Keratinocyte (primary cell): Measurements from ENCODE around the gene NUP153. TPM values are rescaled to one million over a fixed set of nuclear protein-coding genes. Genes with fewer than 3 reads are reported as not detected.

ENCODE experiments used
- DNase-seq: peaks from one replicate; pipeline ENCODE4 v3.0.0-alpha.2; 2011; ENCODE audit warnings: low read depth, missing footprints, low spot score
- FAIRE-seq: peaks from 2 replicates; lab custom pipeline; 2011; peaks lifted over from hg19 to GRCh38; lab: Jason Lieb, UNC
- H2AFZ ChIP-seq: 2 replicates; pipeline ENCODE4 v1.6.0; 2012; ENCODE audit warnings: low read length, control low read depth, inconsistent platforms; ENCODE audit not compliant: control insufficient read depth
- H3K27ac ChIP-seq: 2 replicates; pipeline ENCODE4 v1.5.1; 2011; ENCODE audit warnings: low read length; ENCODE audit not compliant: control insufficient read depth, insufficient read depth
- H3K27me3 ChIP-seq: 3 replicates; pipeline ENCODE4 v1.6.0; 2011; ENCODE audit warnings: low read length; ENCODE audit not compliant: control insufficient read depth, insufficient read depth; ENCODE audit errors: extremely low read depth
- H3K36me3 ChIP-seq, 2 experiments: 2 replicates in 1 of 2; 3 replicates in 1 of 2; pipeline ENCODE4 v1.5.1; 2011; ENCODE audit warnings: low read length in 2 of 2, mild to moderate bottlenecking in 1 of 2; ENCODE audit not compliant: control insufficient read depth in 2 of 2, insufficient read depth in 2 of 2; ENCODE audit errors: extremely low read depth in 1 of 2
- H3K4me1 ChIP-seq: 3 replicates; pipeline ENCODE4 v1.5.1; 2011; ENCODE audit warnings: low read length; ENCODE audit not compliant: control insufficient read depth, insufficient read depth; ENCODE audit errors: extremely low read depth
- H3K4me2 ChIP-seq: 3 replicates; pipeline ENCODE4 v1.6.0; 2011; ENCODE audit warnings: low read depth, low read length; ENCODE audit not compliant: control insufficient read depth, insufficient read depth; ENCODE audit errors: extremely low read depth
- H3K4me3 ChIP-seq, 3 experiments: fragments of 200-600 bp in 1 of 3; sonication (generic) in 1 of 3; 2 replicates in 2 of 3; 3 replicates in 1 of 3; pipeline ENCODE4 v1.5.1; 2011 to 2016; ENCODE audit warnings: low read length in 3 of 3, mild to moderate bottlenecking in 3 of 3, control low read depth in 2 of 3, inconsistent platforms in 1 of 3, low read depth in 1 of 3, mixed read lengths in 1 of 3, mixed run types in 1 of 3, moderate library complexity in 1 of 3; ENCODE audit not compliant: control insufficient read depth in 2 of 3, insufficient read depth in 2 of 3; ENCODE audit errors: extremely low read depth in 1 of 3
- H3K79me2 ChIP-seq: 2 replicates; pipeline ENCODE4 v1.6.0; 2012; ENCODE audit warnings: low read length; ENCODE audit not compliant: control insufficient read depth, insufficient read depth
- H3K9ac ChIP-seq: 3 replicates; pipeline ENCODE4 v1.6.0; 2011; ENCODE audit warnings: low read length; ENCODE audit not compliant: control insufficient read depth, insufficient read depth; ENCODE audit errors: extremely low read depth
- H3K9me1 ChIP-seq: 3 replicates; pipeline ENCODE4 v1.6.0; 2011; ENCODE audit warnings: low read length; ENCODE audit not compliant: control insufficient read depth, insufficient read depth; ENCODE audit errors: extremely low read depth
- H3K9me3 ChIP-seq: 2 replicates; pipeline ENCODE4 v1.5.1; 2012; ENCODE audit warnings: low read depth, low read length; ENCODE audit not compliant: control insufficient read depth
- H4K20me1 ChIP-seq: 3 replicates; pipeline ENCODE4 v1.6.0; 2011; ENCODE audit warnings: low read length; ENCODE audit not compliant: control insufficient read depth, insufficient read depth; ENCODE audit errors: extremely low read depth
- CTCF ChIP-seq, 3 experiments: IDR thresholded peaks in 1 of 3; conservative IDR thresholded peaks in 1 of 3; optimal IDR thresholded peaks in 1 of 3; 2 replicates in 2 of 3; 3 replicates in 1 of 3; pipeline versions ENCODE3 to v1.5.1; 2011; ENCODE audit warnings: low read length in 3 of 3, mild to moderate bottlenecking in 3 of 3, moderate library complexity in 2 of 3, control low read depth in 1 of 3, inconsistent platforms in 1 of 3; ENCODE audit not compliant: insufficient read depth in 2 of 3; ENCODE audit errors: extremely low read depth in 1 of 3
- EZH2 ChIP-seq: IDR thresholded peaks from one replicate; pipeline ENCODE4 v1.6.1; 2012; ENCODE audit warnings: inconsistent platforms, mild to moderate bottlenecking, low read length, moderate library complexity
- dilution Hi-C: fragments of 300-500 bp; cut with MboI; formaldehyde crosslinking; loops from one replicate; pipeline ENCODE4 v1.7.0; 2020; ENCODE audit warnings: low sequenced_read_pairs; ENCODE audit not compliant: extremely low pct_ligation_motif_present
- polyA plus RNA-seq, 5 experiments: library from polyadenylated mRNA; depleted of rRNA in 3 of 5; stranded (reverse) in 3 of 5; stranded (forward) in 1 of 5; unstranded in 1 of 5; fragments of >200 nt; gene quantifications; 1 replicate in 1 of 5; 2 replicates in 3 of 5; 3 replicates in 1 of 5; pipeline versions ENCODE4 v1.2.1 to v1.2.3, GENCODE V29; 2011 to 2012; ENCODE audit warnings: missing spikeins in 2 of 5, low read depth in 1 of 5, low replicate concordance in 1 of 5

NUP153 gene
- polyA plus RNA-seq, 1 donor (not counting 4 experiments of a cell fraction or from before 2014, with no cell fraction given), result 27.6 TPM

- Histone ChIP-seq H3K9me3 (no peaks in the 10 kb centered on the region), H3K36me3 (no peaks in the 10 kb centered on the region), H3K4me2 (no peak overlapping the region), H2AFZ (no peak overlapping the region), H3K4me1 (peaks cover 13% of the 10 kb centered on the region), H3K27me3 (no peaks in the 10 kb centered on the region), H3K4me3 (no peak overlapping the region), H4K20me1 (no peaks in the 10 kb centered on the region), H3K79me2 (no peaks in the 10 kb centered on the region), H3K9ac (no peak overlapping the region), H3K27ac (no peak overlapping the region), H3K9me1 (no peaks in the 10 kb centered on the region)
- FAIRE-seq (no peak), DNase-seq (no peak)
- TF ChIP-seq CTCF (optimal IDR thresholded peaks at IDR 0.05 in 1 of 3, IDR thresholded peaks at IDR 0.05 in 1 of 3, conservative IDR thresholded peaks at IDR 0.05 in 1 of 3; ENCODE audit: extremely low read depth in 1 of 3, insufficient read depth in 2 of 3, low read length in 3 of 3), result no peak
- TF ChIP-seq EZH2, result no peak
- dilution Hi-C loops, result loop anchor here (25.0 kb wide), 1 partner anchor 431 kb away; no protein-coding TSS in a partner anchor
These were observed 113.5 kb downstream of the NUP153 start for GRCh38 chr6:17593246-17593645.

GRCh38 chr6:17591287-17591686 is 115.4 kb downstream of the NUP153 start:
- Histone ChIP-seq H3K4me3 (no peak overlapping the region), H3K9ac (no peak overlapping the region), H4K20me1 (no peaks in the 10 kb centered on the region), H2AFZ (no peak overlapping the region), H3K27me3 (no peaks in the 10 kb centered on the region), H3K27ac (no peak overlapping the region), H3K4me1 (peaks cover 13% of the 10 kb centered on the region), H3K79me2 (no peaks in the 10 kb centered on the region), H3K9me3 (no peaks in the 10 kb centered on the region), H3K36me3 (no peaks in the 10 kb centered on the region), H3K4me2 (no peak overlapping the region), H3K9me1 (no peaks in the 10 kb centered on the region)
- no peak for DNase-seq
- FAIRE-seq, result no peak
- dilution Hi-C loops, result loop anchor here (25.0 kb wide), 1 partner anchor 429 kb away; no protein-coding TSS in a partner anchor
- TF ChIP-seq EZH2 (no peak), CTCF (optimal IDR thresholded peaks at IDR 0.05 in 1 of 3, IDR thresholded peaks at IDR 0.05 in 1 of 3, conservative IDR thresholded peaks at IDR 0.05 in 1 of 3; ENCODE audit: extremely low read depth in 1 of 3, insufficient read depth in 2 of 3, low read length in 3 of 3) (no peak)
